B cell (primary cell): ENCODE measurements around the gene TP53TG5.

Experiments
- CTCF ChIP-seq: fragments of 200-600 bp; IDR thresholded peaks from one replicate; pipeline ENCODE4 v1.8.0; 2022; ENCODE audit warnings: antibody characterized with exemption, mild to moderate bottlenecking
- EZH2 ChIP-seq: IDR thresholded peaks from 2 replicates; pipeline ENCODE4 v1.6.1; 2012; ENCODE audit warnings: borderline replicate concordance, low read depth, mild to moderate bottlenecking, moderate library complexity, low read length; ENCODE audit not compliant: insufficient read depth, poor library complexity, severe bottlenecking

GRCh38 chr20:45372646-45373352 lies 5.3 kb downstream of the TP53TG5 start:
- TF ChIP-seq EZH2 (no peak), CTCF (no peak)
